Neural cell (in vitro differentiated cells): ENCODE results near the gene MYO10. TPM values are rescaled to one million over a fixed set of nuclear protein-coding genes. Genes with fewer than 3 reads are reported as not detected.

Experiments
- H2AFZ ChIP-seq: fragments of 200-600, 300-800 bp; sonication (generic), shearing (Covaris generic); 2 replicates; pipeline ENCODE4 v1.6.0; 2014; ENCODE audit warnings: low read depth, mild to moderate bottlenecking, antibody characterized with exemption, low read length, moderate library complexity
- H3F3A ChIP-seq: fragments of 200-600 bp; shearing (Covaris generic); 2 replicates; pipeline ENCODE4 v1.6.1; 2016; ENCODE audit warnings: mild to moderate bottlenecking, moderate library complexity, mixed read lengths, antibody characterized with exemption, low read length; ENCODE audit not compliant: insufficient read depth, poor library complexity, severe bottlenecking
- H3K27ac ChIP-seq: fragments of 200-600, 300-800 bp; sonication (generic), shearing (Covaris generic); 2 replicates; pipeline ENCODE4 v1.5.1; 2014; ENCODE audit warnings: mild to moderate bottlenecking, low read length, moderate library complexity
- H3K27me3 ChIP-seq: fragments of 300-800, 200-600 bp; sonication (generic), shearing (Covaris generic); 2 replicates; pipeline ENCODE4 v1.6.0; 2014; ENCODE audit warnings: mild to moderate bottlenecking, low read depth, low read length, moderate library complexity; ENCODE audit not compliant: insufficient read depth
- H3K36me3 ChIP-seq: fragments of 300-800, 200-600 bp; sonication (generic), shearing (Covaris generic); 2 replicates; pipeline ENCODE4 v1.5.1; 2014; ENCODE audit warnings: mild to moderate bottlenecking, antibody characterized with exemption, low read length, moderate library complexity; ENCODE audit not compliant: insufficient read depth
- H3K4me2 ChIP-seq: fragments of 300-800, 200-600 bp; sonication (generic), shearing (Covaris generic); 2 replicates; pipeline ENCODE4 v1.6.0; 2014; ENCODE audit warnings: mild to moderate bottlenecking, low read length
- H3K4me3 ChIP-seq: fragments of 300-800, 200-600 bp; sonication (generic), shearing (Covaris generic); 2 replicates; pipeline ENCODE4 v1.5.1; 2014; ENCODE audit warnings: mild to moderate bottlenecking, low read length, moderate library complexity
- H3K79me2 ChIP-seq: fragments of 200-600 bp; shearing (Covaris generic); replicated peaks from 2 replicates; pipeline ENCODE4 v1.6.0; 2014; ENCODE audit warnings: mild to moderate bottlenecking, low read length, moderate library complexity; ENCODE audit not compliant: insufficient read depth
- H3K9ac ChIP-seq: fragments of 300-800, 200-600 bp; sonication (generic), shearing (Covaris generic); 2 replicates; pipeline ENCODE4 v1.6.1; 2016; ENCODE audit warnings: mild to moderate bottlenecking, low read length, mixed read lengths
- H3K9me2 ChIP-seq: fragments of 200-600 bp; shearing (Covaris generic); 2 replicates; pipeline ENCODE4 v1.6.1; 2016; ENCODE audit warnings: mild to moderate bottlenecking, low read length, mixed read lengths; ENCODE audit not compliant: insufficient read depth
- H3K9me3 ChIP-seq: fragments of 200-600, 300-800 bp; sonication (generic), shearing (Covaris generic); 2 replicates; pipeline ENCODE4 v1.6.1; 2016; ENCODE audit warnings: mild to moderate bottlenecking, mixed run types, low read length, moderate library complexity, mixed read lengths
- H4K20me1 ChIP-seq: fragments of 200-600 bp; shearing (Covaris generic); 2 replicates; pipeline ENCODE4 v1.6.1; 2016; ENCODE audit warnings: mild to moderate bottlenecking, mixed run types; ENCODE audit not compliant: insufficient read depth
- CTCF ChIP-seq: fragments of 450-650 bp; IDR thresholded peaks from 2 replicates; pipeline ENCODE4 v1.5.1; 2014; ENCODE audit warnings: antibody characterized with exemption, mild to moderate bottlenecking, moderate library complexity; ENCODE audit not compliant: poor library complexity, severe bottlenecking
- EP300 ChIP-seq: fragments of 450-650 bp; conservative IDR thresholded peaks from 2 replicates; pipeline ENCODE4 v1.6.1; 2014; ENCODE audit warnings: antibody characterized with exemption, mild to moderate bottlenecking, moderate library complexity; ENCODE audit not compliant: poor library complexity, severe bottlenecking
- EZH2 ChIP-seq: fragments of 200-600, 300-800 bp; shearing (Covaris generic), sonication (generic); IDR thresholded peaks from 2 replicates; pipeline ENCODE4 v1.6.1; 2014; ENCODE audit warnings: antibody characterized with exemption, low read length, borderline replicate concordance, mild to moderate bottlenecking; ENCODE audit not compliant: insufficient read depth, poor library complexity, severe bottlenecking
- MXI1 ChIP-seq: fragments of 450-650 bp; conservative IDR thresholded peaks from 2 replicates; pipeline ENCODE4 v1.6.1; 2014; ENCODE audit warnings: antibody characterized with exemption, mild to moderate bottlenecking; ENCODE audit not compliant: poor library complexity, severe bottlenecking
- POLR2AphosphoS5 ChIP-seq: IDR thresholded peaks from 2 replicates; pipeline ENCODE4 v1.6.1; 2012
- RAD21 ChIP-seq: fragments of 450-650 bp; conservative IDR thresholded peaks from 2 replicates; pipeline ENCODE4 v1.6.1; 2014; ENCODE audit warnings: antibody characterized with exemption, mild to moderate bottlenecking, moderate library complexity
- SMC3 ChIP-seq: fragments of 450-650 bp; conservative IDR thresholded peaks from 2 replicates; pipeline ENCODE4 v1.6.1; 2014; ENCODE audit warnings: antibody characterized with exemption, mild to moderate bottlenecking, moderate library complexity; ENCODE audit not compliant: poor library complexity
- TAF1 ChIP-seq: IDR thresholded peaks from 2 replicates; pipeline ENCODE4 v1.6.1; 2012; ENCODE audit warnings: low read depth
- polyA plus RNA-seq: library from polyadenylated mRNA; depleted of rRNA; stranded (reverse); fragments of >200 nt; gene quantifications from 2 replicates; pipeline ENCODE4 v1.2.3, GENCODE V29; 2014
- TF ChIP-seq, protein P1 (sequence below): IDR thresholded peaks from 2 replicates; pipeline ENCODE4 v1.6.1; 2012; ENCODE audit warnings: borderline replicate concordance

MYO10 gene
- polyA plus RNA-seq, 1 donor from 2014 or later: 3.2 TPM

DNA sequence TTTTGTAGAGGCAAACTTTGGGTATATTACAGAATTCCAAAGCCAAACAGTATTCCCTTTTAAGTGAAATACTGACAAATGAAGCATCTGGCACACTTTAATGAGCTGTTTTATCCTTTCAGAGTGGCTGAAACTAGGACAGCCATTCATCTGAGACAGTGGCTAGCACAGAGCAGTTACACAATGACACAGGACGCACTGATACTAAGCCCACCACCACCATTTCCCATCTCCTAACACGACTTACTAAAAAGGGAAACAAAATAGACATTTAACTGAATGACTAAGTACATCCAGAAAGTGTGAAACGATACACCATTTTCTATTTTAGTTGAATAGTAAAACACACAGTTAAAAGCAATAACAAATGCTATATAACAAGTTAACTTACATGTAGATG, 198.9 kb downstream of the MYO10 start:
- Histone ChIP-seq H3K4me3 (peak overlapping the region; percentile 54), H2AFZ (no peak overlapping the region), H3K27ac (peak overlapping the region; percentile 43), H3K9me3 (no peaks in the 10 kb centered on the region), H3K27me3 (no peaks in the 10 kb centered on the region), H3K9ac (peak overlapping the region; percentile 52), H3K36me3 (no peaks in the 10 kb centered on the region), H4K20me1 (no peaks in the 10 kb centered on the region), H3K4me2 (peak overlapping the region; percentile 32), H3F3A (peaks cover 16% of the 10 kb centered on the region), H3K9me2 (no peaks in the 10 kb centered on the region), H3K79me2 (peaks cover 71% of the 10 kb centered on the region)
- TF ChIP-seq TAF1 (no peak), RAD21 (no peak), POLR2AphosphoS5 (no peak), SMC3 (no peak), EZH2 (no peak), MXI1 (no peak), EP300 (no peak), CTCF (no peak)
- TF ChIP-seq, protein P1, sequence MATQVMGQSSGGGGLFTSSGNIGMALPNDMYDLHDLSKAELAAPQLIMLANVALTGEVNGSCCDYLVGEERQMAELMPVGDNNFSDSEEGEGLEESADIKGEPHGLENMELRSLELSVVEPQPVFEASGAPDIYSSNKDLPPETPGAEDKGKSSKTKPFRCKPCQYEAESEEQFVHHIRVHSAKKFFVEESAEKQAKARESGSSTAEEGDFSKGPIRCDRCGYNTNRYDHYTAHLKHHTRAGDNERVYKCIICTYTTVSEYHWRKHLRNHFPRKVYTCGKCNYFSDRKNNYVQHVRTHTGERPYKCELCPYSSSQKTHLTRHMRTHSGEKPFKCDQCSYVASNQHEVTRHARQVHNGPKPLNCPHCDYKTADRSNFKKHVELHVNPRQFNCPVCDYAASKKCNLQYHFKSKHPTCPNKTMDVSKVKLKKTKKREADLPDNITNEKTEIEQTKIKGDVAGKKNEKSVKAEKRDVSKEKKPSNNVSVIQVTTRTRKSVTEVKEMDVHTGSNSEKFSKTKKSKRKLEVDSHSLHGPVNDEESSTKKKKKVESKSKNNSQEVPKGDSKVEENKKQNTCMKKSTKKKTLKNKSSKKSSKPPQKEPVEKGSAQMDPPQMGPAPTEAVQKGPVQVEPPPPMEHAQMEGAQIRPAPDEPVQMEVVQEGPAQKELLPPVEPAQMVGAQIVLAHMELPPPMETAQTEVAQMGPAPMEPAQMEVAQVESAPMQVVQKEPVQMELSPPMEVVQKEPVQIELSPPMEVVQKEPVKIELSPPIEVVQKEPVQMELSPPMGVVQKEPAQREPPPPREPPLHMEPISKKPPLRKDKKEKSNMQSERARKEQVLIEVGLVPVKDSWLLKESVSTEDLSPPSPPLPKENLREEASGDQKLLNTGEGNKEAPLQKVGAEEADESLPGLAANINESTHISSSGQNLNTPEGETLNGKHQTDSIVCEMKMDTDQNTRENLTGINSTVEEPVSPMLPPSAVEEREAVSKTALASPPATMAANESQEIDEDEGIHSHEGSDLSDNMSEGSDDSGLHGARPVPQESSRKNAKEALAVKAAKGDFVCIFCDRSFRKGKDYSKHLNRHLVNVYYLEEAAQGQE: no peak

DNA sequence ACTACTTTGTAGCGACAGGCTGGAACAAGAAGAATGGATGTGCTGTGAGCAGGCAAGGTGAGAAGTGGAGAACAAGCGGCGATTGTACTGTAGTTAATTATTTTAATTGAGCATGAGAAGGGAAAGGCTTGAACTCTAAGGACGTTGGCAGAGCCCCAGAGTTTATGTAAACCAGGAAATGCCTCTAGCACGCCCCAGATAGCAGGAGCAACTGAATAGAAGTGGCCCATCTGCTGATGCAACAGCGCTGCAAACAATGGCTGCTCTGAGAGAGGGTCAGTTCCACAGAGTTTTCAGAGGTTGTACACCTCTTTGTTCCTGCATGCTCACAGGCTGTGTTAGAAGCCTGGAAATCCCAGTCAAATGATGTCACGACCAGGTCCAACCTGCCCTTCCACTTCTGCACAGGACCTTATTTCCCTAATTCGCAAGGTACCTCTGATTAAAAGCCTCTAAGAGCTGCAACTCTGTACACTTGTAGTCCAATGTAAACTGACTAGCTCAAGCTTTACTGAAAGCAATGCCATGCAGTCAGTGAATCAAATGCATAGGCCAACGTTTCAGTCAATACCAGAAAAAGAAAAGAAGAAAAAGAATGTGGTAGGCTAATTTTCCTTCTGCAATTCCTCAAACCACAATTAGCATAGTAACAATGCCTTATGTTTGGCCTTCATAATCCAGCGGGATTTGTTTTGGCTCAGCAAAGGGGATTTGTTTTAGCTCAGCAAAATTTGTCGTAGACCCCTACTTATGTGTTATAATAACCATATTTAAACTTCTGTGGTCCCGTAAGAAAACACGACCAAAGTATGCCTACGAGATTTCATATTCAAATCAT, 199.7 kb downstream of the MYO10 start:
- H3K4me2 ChIP-seq: peak overlapping the region; percentile 81
- peak overlapping the region; percentile 52 for H3K9ac ChIP-seq
- H3K79me2 ChIP-seq: peaks cover 80% of the 10 kb centered on the region
- no peaks in the 10 kb centered on the region for H4K20me1 ChIP-seq
- H3K27ac ChIP-seq: peak overlapping the region; percentile 67
- H2AFZ ChIP-seq: peak overlapping the region; percentile 70
- H3K9me2 ChIP-seq: no peaks in the 10 kb centered on the region
- H3K9me3 ChIP-seq: no peaks in the 10 kb centered on the region
- peaks cover 12% of the 10 kb centered on the region for H3F3A ChIP-seq
- no peaks in the 10 kb centered on the region for H3K27me3 ChIP-seq
- peak overlapping the region; percentile 54 for H3K4me3 ChIP-seq
- no peaks in the 10 kb centered on the region for H3K36me3 ChIP-seq
- TF ChIP-seq TAF1 (no peak), EP300 (no peak), POLR2AphosphoS5 (peak; percentile 48)
